Nephron progenitor cell (in vitro differentiated cells): ENCODE measurements around the gene CTNNA2.
A peak's percentile ranks its signal among the peaks of the same experiment; 100 is the strongest.
"Not testable (repeated sequence)": the region's sequence is repeated elsewhere in the genome, so short reads cannot be mapped to it uniquely, and the experiment has no call there.

Experiments used
- DNase-seq: peaks from one replicate; pipeline ENCODE4 v3.0.0; 2021
- H3K27ac Mint-ChIP-seq: 2 replicates; pipeline ENCODE4 v1.8.0; 2021; ENCODE audit warnings: mild to moderate bottlenecking, moderate library complexity, mixed read lengths
- H3K27me3 Mint-ChIP-seq: 2 replicates; pipeline ENCODE4 v1.8.0; 2021; ENCODE audit warnings: mild to moderate bottlenecking, low read depth, mixed read lengths; ENCODE audit not compliant: poor library complexity
- H3K36me3 Mint-ChIP-seq: 2 replicates; pipeline ENCODE4 v1.8.0; 2021; ENCODE audit warnings: low read depth, mixed read lengths
- H3K4me1 Mint-ChIP-seq: 2 replicates; pipeline ENCODE4 v1.8.0; 2021; ENCODE audit warnings: mixed read lengths
- H3K4me3 Mint-ChIP-seq: 2 replicates; pipeline ENCODE4 v1.8.0; 2021; ENCODE audit warnings: mild to moderate bottlenecking, moderate library complexity, mixed read lengths
- H3K9me3 Mint-ChIP-seq: 2 replicates; pipeline ENCODE4 v1.8.0; 2021; ENCODE audit warnings: mild to moderate bottlenecking, moderate library complexity, mixed read lengths
- TF ChIP-seq, protein P1 (sequence below): fragments of 200-600 bp; sonication (generic); IDR thresholded peaks from 2 replicates; pipeline ENCODE4 v1.5.0; 2021; ENCODE audit warnings: antibody characterized with exemption

The CTNNA2 gene

GRCh38 chr2:80028051-80028450 lies 515.2 kb downstream of the CTNNA2 start:
- Mint-ChIP-seq H3K4me1 (no peaks in the 10 kb centered on the region), H3K36me3 (no peaks in the 10 kb centered on the region), H3K9me3 (peaks cover 3% of the 10 kb centered on the region), H3K27ac (no peak overlapping the region), H3K27me3 (no peaks in the 10 kb centered on the region), H3K4me3 (no peak overlapping the region)
- DNase-seq: no peak
- TF ChIP-seq, protein P1, sequence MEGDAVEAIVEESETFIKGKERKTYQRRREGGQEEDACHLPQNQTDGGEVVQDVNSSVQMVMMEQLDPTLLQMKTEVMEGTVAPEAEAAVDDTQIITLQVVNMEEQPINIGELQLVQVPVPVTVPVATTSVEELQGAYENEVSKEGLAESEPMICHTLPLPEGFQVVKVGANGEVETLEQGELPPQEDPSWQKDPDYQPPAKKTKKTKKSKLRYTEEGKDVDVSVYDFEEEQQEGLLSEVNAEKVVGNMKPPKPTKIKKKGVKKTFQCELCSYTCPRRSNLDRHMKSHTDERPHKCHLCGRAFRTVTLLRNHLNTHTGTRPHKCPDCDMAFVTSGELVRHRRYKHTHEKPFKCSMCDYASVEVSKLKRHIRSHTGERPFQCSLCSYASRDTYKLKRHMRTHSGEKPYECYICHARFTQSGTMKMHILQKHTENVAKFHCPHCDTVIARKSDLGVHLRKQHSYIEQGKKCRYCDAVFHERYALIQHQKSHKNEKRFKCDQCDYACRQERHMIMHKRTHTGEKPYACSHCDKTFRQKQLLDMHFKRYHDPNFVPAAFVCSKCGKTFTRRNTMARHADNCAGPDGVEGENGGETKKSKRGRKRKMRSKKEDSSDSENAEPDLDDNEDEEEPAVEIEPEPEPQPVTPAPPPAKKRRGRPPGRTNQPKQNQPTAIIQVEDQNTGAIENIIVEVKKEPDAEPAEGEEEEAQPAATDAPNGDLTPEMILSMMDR: no peak

- H3K27me3 Mint-ChIP-seq: no peaks in the 10 kb centered on the region
- no peaks in the 10 kb centered on the region for H3K4me1 Mint-ChIP-seq
- no peaks in the 10 kb centered on the region for H3K36me3 Mint-ChIP-seq
- DNase-seq: no peak
- no peak overlapping the region for H3K27ac Mint-ChIP-seq
- no peak overlapping the region for H3K4me3 Mint-ChIP-seq
- TF ChIP-seq, protein P1: no peak
- peaks cover 3% of the 10 kb centered on the region for H3K9me3 Mint-ChIP-seq
These were observed 515.7 kb downstream of the CTNNA2 start for GRCh38 chr2:80028584-80028983.

GRCh38 chr2:80030135-80030534 lies 517.3 kb downstream of the CTNNA2 start:
- Mint-ChIP-seq H3K4me1 (no peaks in the 10 kb centered on the region), H3K27me3 (peaks cover 4% of the 10 kb centered on the region), H3K36me3 (no peaks in the 10 kb centered on the region), H3K4me3 (no peak overlapping the region), H3K9me3 (peaks cover 3% of the 10 kb centered on the region), H3K27ac (no peak overlapping the region)
- DNase-seq: no peak
- TF ChIP-seq, protein P1: no peak

DNA sequence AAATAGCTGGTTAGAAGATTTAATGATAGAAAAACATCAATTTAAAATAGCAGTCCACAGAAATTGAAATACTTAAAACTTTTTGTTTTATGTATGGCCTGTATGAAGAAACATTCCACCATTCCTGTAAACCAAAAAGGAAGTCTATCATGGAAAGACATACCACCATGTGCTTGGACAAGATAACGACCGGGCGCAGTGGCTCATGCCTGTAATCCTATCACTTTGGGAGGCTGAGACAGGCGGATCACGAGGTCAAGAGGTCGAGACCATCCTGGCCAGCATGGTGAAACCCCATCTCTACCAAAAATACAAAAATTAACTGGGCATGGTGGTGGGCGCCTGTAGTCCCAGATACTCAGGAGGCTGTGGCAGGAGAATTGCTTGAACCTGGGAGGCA lies 519.8 kb downstream of the CTNNA2 start:
- not testable (repeated sequence) for DNase-seq, H3K4me1 Mint-ChIP-seq, H3K4me3 Mint-ChIP-seq, H3K36me3 Mint-ChIP-seq, H3K9me3 Mint-ChIP-seq, H3K27ac Mint-ChIP-seq
- H3K27me3 Mint-ChIP-seq: peaks cover 15% of the 10 kb centered on the region

DNA sequence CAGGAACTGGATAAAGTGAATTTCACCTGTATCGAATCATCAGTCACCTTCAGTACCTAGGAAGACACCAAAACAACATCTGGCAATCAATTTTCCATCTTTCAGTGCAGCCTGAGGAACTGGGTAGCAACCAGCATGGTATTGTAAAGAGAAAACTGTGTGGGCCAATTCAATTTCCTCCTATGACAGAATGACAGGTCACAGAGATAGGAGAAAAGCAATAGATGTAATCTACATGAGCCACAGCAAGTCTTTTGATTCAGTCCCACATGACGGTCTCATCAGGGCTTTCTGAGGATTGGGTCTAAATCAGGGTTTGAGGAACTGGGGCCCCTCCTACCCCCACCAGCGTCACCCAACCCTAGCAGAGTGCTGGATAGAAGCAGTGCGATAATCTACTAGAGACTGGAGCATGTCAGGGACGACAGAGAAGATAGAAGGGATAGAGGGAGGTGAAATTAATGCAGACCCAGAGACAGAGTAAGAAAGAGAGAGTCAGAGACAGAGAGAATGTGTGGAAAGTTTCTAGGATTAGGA lies 523.0 kb downstream of the CTNNA2 start:
- DNase-seq: no peak
- TF ChIP-seq, protein P1: no peak
- Mint-ChIP-seq H3K27me3 (peaks cover 22% of the 10 kb centered on the region), H3K4me1 (no peaks in the 10 kb centered on the region), H3K36me3 (no peaks in the 10 kb centered on the region), H3K4me3 (no peak overlapping the region), H3K27ac (peak overlapping the region; percentile 70), H3K9me3 (peaks cover 3% of the 10 kb centered on the region)

DNA sequence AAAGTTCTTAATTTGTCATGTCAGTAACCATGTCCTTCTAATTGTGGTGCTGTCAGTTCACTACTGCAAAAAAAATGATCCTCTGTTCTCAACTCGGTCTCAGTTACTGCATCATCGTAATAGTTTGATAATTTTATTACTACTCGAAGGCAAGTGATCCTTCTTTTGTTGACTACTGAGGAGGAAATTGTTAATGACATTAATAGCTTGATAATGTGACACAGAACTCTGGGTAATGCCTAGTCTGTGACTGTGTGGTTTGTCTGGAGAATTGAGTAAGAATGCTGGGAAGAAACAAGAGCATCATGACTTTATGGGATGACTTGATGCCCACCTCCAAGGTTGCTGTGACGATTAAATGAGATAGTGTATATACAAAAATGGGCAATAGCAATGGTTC lies 524.5 kb downstream of the CTNNA2 start:
- H3K9me3 Mint-ChIP-seq: no peaks in the 10 kb centered on the region
- H3K4me1 Mint-ChIP-seq: no peaks in the 10 kb centered on the region
- TF ChIP-seq, protein P1: no peak
- H3K27ac Mint-ChIP-seq: no peak overlapping the region
- DNase-seq: no peak
- H3K36me3 Mint-ChIP-seq: no peaks in the 10 kb centered on the region
- no peak overlapping the region for H3K4me3 Mint-ChIP-seq
- peaks cover 26% of the 10 kb centered on the region for H3K27me3 Mint-ChIP-seq
